ENCODE results near the gene C9orf85.
"Not testable (repeated sequence)": the region's sequence is repeated elsewhere in the genome, so short reads cannot be mapped to it uniquely, and the experiment has no call there.

The C9orf85 gene

DNA sequence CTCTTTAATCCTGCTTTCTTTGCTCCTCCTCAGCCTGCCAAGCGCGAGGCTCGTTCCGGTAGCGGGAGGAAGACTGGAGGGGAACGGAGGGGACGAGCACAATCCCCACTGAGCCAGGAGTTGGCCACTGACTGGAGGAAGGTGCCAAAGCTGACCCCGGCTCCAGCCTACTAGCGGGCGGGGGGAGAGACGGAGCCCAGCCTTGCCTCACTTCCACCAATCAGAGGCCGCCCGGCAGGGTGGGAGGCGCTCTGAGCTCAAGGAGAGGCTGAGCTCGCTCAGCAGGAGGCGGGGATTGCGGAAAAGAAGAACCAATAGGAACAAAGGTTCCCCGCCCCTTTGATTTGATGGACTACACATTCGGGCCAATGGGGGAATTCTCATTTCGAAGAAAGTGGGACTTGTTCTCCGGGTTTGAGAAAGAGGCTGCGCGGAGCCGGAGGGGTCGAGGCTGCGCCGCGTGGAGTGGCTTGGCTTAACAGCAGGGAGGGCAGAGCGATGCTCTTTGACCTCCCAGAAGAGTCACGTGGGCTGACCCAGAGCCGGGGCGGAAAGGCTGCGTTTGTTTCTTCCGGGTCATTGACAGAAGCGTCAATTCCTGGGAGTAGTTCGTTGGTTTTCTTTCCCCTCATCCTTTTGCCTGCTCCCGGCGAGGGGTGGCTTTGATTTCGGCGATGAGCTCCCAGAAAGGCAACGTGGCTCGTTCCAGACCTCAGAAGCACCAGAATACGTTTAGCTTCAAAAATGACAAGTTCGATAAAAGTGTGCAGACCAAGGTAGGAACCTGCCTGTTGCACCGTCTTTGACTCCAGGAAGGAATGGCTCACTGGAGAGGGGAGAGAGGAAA is at the start of gene C9orf85, which contains the start of gene ABHD17B:
TSS of gene C9orf85 (plus strand) at position 579 of the 847 bp plus-strand sequence. CDS start at position 675, 96 bp downstream.
TSS of gene ABHD17B (minus strand) at position 133 of the 847 bp plus-strand sequence. CDS start 36,113 bp downstream, outside the sequence.
- peak; percentile 80 to 100 (median 100) for DNase-seq

DNA sequence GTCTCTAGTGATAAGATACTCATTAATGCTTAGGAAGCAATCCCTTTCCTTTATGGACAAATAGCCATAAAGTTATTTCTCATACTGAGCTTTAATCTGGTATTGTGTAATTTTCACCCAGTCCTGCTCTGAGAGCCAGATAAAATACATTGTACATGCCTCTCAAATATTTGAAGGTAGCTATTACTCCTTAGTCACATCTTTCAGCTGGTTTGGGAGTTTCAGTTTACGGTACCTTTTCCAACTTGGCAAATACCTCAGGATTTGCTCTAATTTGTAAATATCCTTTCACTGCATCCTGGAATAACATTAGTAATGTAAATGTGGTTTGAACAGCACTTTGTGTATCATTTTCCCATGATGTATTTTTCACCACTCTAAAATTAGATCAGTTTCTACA is 47.8 kb upstream of the C9orf85 start:
- no peak for DNase-seq

- no peak for DNase-seq
These were observed 36.1 kb upstream of the C9orf85 start for GRCh38 chr9:71875345-71875744.

- no peak for DNase-seq
These were observed 35.3 kb upstream of the C9orf85 start for GRCh38 chr9:71876106-71876505.

DNA sequence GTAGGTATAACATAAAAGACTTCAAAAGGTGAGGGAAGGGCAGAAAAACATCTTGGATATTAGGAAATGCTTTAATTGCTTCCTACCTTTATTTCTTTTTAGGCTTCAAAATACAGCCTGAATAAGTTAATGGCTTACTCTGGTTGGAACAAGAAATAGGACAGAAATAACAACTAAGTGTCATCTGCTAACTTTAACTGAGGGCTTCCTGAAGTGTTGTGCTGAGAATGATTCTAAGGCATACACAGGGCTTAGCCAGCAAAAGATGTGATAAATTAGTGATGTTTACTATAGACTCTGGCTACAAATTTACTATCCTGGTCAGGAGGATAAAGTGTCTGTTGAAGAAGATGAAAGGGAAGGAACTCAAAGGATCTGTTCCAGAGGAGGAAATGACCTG is 34.6 kb upstream of the C9orf85 start:
- no peak for DNase-seq

GRCh38 chr9:71878327-71879274 is 32.8 kb upstream of the C9orf85 start:
- DNase-seq, result no peak

GRCh38 chr9:71879644-71880174 is 31.7 kb upstream of the C9orf85 start:
- DNase-seq, result no peak

- no peak for DNase-seq
These were observed 27.4 kb upstream of the C9orf85 start for GRCh38 chr9:71884005-71884404.

GRCh38 chr9:71885467-71885866 is 26.0 kb upstream of the C9orf85 start:
- no peak for DNase-seq

DNA sequence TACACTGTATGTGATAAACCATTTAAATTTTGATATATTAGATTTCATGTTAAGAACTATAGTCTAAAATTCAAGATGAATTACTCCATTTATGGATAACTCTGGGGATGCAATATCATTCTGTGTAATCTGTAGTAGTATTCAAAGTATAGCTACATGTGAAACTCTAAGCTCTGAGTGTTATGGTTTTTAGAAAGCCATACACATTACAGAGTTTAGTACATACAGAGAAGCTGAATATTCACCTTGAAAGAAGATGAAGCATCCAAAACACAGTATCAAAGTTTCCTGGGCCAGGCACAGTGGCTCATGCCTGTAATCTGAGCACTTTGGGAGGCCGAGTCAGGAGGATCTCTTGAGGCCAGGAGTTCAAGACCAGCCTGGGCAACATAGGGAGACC is 25.4 kb upstream of the C9orf85 start:
- no peak for DNase-seq

DNA sequence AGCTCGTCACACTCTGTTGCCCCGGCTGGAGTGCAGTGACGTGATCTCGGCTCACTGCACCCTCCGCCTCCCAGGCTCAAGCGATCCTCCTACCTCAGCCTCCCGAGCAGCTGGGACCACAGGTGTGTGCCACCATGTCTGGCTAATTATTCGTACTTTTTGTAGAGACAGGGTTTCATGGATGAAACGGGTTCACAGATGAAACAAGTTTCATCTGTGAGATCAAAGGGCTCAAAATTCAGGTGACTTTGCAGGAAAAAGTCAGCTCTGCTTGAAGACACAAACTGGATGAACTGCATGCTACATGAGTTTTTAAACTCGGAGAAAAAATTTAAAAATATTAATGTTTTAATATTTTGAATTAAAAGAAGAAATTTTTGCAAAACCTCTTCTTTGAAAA is 24.9 kb upstream of the C9orf85 start:
- DNase-seq, result no peak

DNA sequence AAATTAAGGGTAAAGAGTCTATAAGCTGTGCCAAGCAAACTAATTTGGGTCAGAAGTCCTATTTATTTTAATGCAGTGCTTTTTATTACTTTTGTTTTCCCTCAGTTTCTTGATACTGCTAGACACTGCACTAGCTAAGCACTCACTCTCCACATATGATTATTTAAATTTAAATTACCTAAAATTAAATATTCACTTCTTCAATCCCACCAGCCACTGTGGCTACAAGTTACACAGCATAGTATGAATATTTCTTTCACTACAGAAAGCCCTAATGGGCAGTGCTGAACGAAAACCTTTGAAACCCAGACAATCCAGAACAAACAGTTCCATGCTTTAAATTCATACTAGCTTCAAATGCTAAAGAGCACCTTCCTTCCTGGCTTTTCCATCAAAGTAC is 24.1 kb upstream of the C9orf85 start:
- DNase-seq, result no peak

GRCh38 chr9:71890042-71890679 is 21.3 kb upstream of the C9orf85 start:
- no peak for DNase-seq

- no peak for DNase-seq
These were observed 19.8 kb upstream of the C9orf85 start for GRCh38 chr9:71891557-71892189.

DNA sequence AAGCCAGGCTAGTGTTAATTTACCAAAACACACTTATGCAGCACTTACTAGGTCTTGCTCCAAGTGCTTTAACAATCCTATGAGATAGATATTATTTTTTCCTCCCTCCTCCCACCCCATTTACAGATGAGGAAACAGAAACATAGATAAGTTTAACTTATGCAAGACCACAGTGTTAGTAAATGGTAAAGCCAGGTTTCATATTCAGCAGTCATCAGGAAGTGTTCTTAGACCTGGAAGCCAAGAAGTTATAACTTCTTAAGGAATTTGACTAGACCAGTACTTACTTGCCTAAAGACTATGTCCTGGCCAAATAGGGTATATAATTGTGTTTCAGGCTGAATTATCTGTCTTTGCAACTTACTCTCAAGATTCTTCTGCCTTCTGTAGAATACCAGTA is 16.3 kb upstream of the C9orf85 start:
- no peak for DNase-seq

DNA sequence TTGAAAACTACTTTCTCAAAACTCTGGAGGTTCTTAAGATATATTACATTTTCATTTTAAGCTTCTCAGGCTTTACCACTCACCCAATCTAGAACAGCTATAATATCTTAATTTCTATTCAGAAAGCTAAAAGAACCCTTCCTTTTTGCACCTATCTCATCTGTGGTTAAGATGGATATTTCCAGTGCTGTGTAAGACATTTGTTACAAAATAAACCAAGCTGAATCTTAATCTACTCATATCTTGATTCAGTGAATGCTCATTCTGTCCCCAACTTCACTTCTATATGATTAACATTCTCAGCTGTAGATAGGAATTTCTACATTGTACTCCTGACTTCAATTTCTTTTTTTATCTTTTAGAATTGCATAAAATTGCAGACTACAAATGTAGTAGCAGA is 15.5 kb upstream of the C9orf85 start:
- no peak for DNase-seq

DNA sequence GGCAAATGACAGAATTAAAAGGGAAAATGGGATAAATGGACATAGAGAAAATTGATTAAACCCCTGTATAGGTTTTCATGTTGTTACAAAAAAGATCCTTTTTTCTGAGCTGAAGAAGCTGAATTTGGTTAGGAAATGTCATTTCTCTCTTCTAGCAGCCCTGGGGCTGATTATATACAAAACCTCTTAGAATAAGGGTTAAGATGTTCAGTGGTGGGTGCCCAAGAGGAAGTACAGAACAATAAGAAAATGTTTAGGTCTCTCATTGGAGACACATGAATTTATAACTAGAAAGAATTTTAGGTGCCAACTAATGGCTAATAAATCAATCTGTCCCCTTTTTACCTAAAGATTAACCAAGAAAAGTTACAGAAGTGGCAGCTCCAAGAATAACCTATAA is 14.7 kb upstream of the C9orf85 start:
- DNase-seq, result no peak

DNA sequence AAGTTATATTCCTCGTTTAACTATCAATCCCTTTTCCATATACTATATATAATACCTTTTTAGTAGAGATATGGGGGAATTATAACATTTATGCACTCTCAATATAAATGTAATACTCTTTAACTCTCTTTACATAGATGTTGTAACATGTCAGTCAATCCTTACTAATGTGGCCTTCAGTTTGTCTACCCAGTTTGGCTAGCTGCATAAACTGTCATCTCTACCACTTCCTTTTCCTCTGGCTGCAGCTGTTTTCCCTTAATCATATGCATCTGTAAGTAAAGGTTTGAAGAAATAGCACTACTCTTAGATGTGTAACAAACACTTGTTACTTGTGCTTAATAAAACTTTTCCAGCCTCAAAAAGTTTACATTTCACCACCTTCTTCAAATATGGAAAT is 13.9 kb upstream of the C9orf85 start:
- no peak for DNase-seq

- not testable (repeated sequence) for DNase-seq
These were observed 12.7 kb upstream of the C9orf85 start for GRCh38 chr9:71898756-71899155.

GRCh38 chr9:71901695-71902597 is 9.5 kb upstream of the C9orf85 start:
- DNase-seq, result no peak

All from nucleus accumbens (tissue), 56 donors.